Amniotic epithelial cell (primary cell): ENCODE measurements around the gene KRTAP22-1.

Source experiments
- DNase-seq: peaks from one replicate; pipeline ENCODE4 v3.0.0-alpha.2; 2010; ENCODE audit warnings: low read depth

KRTAP22-1 gene

GRCh38 chr21:30625449-30626165 lies 24.7 kb downstream of the KRTAP22-1 start:
- no peak for DNase-seq

- no peak for DNase-seq
These were observed 27.2 kb downstream of the KRTAP22-1 start for GRCh38 chr21:30628109-30628508.

GRCh38 chr21:30629200-30629599 lies 28.3 kb downstream of the KRTAP22-1 start:
- DNase-seq = peak; percentile 1

- DNase-seq = no peak
These were observed 34.0 kb downstream of the KRTAP22-1 start, which contains the start of gene KRTAP20-2 for GRCh38 chr21:30634906-30635305. TSS of gene KRTAP20-2 (plus strand) at chr21:30635206. CDS start at chr21:30635264, 58 bp downstream.

- no peak for DNase-seq
These were observed 37.8 kb downstream of the KRTAP22-1 start for GRCh38 chr21:30638686-30639085.

GRCh38 chr21:30642564-30642963 lies 41.7 kb downstream of the KRTAP22-1 start, which contains the start of gene KRTAP20-3:
TSS of gene KRTAP20-3 (plus strand) at chr21:30642864.
- DNase-seq = no peak

GRCh38 chr21:30646904-30647414 lies 46.1 kb downstream of the KRTAP22-1 start:
- DNase-seq = no peak
